Effector memory CD4-positive, alpha-beta T cell (primary cell): ENCODE measurements around the gene NME7.

Experiments
- DNase-seq, 3 donors: peaks; one replicate each; pipeline ENCODE4 v3.0.0-alpha.2; 2020
- H3K27ac ChIP-seq: 2 replicates; pipeline ENCODE4 v1.7.0; 2013; ENCODE audit warnings: mild to moderate bottlenecking, low read length, moderate library complexity; ENCODE audit not compliant: insufficient read depth, poor library complexity, severe bottlenecking
- H3K27me3 ChIP-seq: replicated peaks from 2 replicates; pipeline ENCODE4 v1.7.0; 2013; ENCODE audit warnings: mild to moderate bottlenecking, low read length; ENCODE audit not compliant: insufficient read depth, control insufficient read depth, poor library complexity, severe bottlenecking
- H3K36me3 ChIP-seq: 2 replicates; pipeline ENCODE4 v1.7.0; 2013; ENCODE audit warnings: mild to moderate bottlenecking, low read length, moderate library complexity; ENCODE audit not compliant: control insufficient read depth, insufficient read depth
- H3K4me1 ChIP-seq: 2 replicates; pipeline ENCODE4 v1.7.0; 2013; ENCODE audit warnings: low read length, mild to moderate bottlenecking; ENCODE audit not compliant: control insufficient read depth, insufficient read depth, poor library complexity, severe bottlenecking
- H3K4me3 ChIP-seq: 2 replicates; pipeline ENCODE4 v1.7.0; 2013; ENCODE audit warnings: low read length, low read depth, mild to moderate bottlenecking; ENCODE audit not compliant: insufficient read depth, poor library complexity, severe bottlenecking
- H3K9me3 ChIP-seq: 2 replicates; pipeline ENCODE4 v1.7.0; 2013; ENCODE audit warnings: mild to moderate bottlenecking, low read length, moderate library complexity; ENCODE audit not compliant: control insufficient read depth

NME7 gene

GRCh38 chr1:169112241-169112640 is 255.4 kb downstream of the NME7 start:
- Histone ChIP-seq H3K4me1 (peaks cover 5% of the 10 kb centered on the region), H3K36me3 (no peaks in the 10 kb centered on the region), H3K4me3 (no peak overlapping the region), H3K27me3 (no peaks in the 10 kb centered on the region), H3K27ac (no peak overlapping the region), H3K9me3 (no peaks in the 10 kb centered on the region)
- no peak for DNase-seq

- no peaks in the 10 kb centered on the region for H3K27me3 ChIP-seq
- no peak overlapping the region for H3K4me3 ChIP-seq
- H3K9me3 ChIP-seq = no peaks in the 10 kb centered on the region
- no peak for DNase-seq
- no peaks in the 10 kb centered on the region for H3K36me3 ChIP-seq
- peaks cover 10% of the 10 kb centered on the region for H3K4me1 ChIP-seq
- H3K27ac ChIP-seq = no peak overlapping the region
These were observed 256.1 kb downstream of the NME7 start for GRCh38 chr1:169111472-169111871.

- H3K27ac ChIP-seq = no peak overlapping the region
- H3K4me1 ChIP-seq = peaks cover 10% of the 10 kb centered on the region
- DNase-seq = no peak
- no peaks in the 10 kb centered on the region for H3K36me3 ChIP-seq
- no peak overlapping the region for H3K4me3 ChIP-seq
- H3K9me3 ChIP-seq = no peaks in the 10 kb centered on the region
- H3K27me3 ChIP-seq = no peaks in the 10 kb centered on the region
These were observed 256.7 kb downstream of the NME7 start for GRCh38 chr1:169110689-169111447.

GRCh38 chr1:169110236-169110635 is 257.4 kb downstream of the NME7 start:
- H3K27me3 ChIP-seq = no peaks in the 10 kb centered on the region
- no peak overlapping the region for H3K4me3 ChIP-seq
- no peaks in the 10 kb centered on the region for H3K36me3 ChIP-seq
- no peak overlapping the region for H3K27ac ChIP-seq
- DNase-seq = no peak
- H3K4me1 ChIP-seq = peaks cover 16% of the 10 kb centered on the region
- no peaks in the 10 kb centered on the region for H3K9me3 ChIP-seq

- DNase-seq = no peak
- Histone ChIP-seq H3K4me1 (peaks cover 16% of the 10 kb centered on the region), H3K36me3 (no peaks in the 10 kb centered on the region), H3K4me3 (no peak overlapping the region), H3K9me3 (no peaks in the 10 kb centered on the region), H3K27me3 (no peaks in the 10 kb centered on the region), H3K27ac (no peak overlapping the region)
These were observed 257.9 kb downstream of the NME7 start for GRCh38 chr1:169109561-169110134.

GRCh38 chr1:169108863-169109560 is 258.6 kb downstream of the NME7 start:
- peaks cover 16% of the 10 kb centered on the region for H3K4me1 ChIP-seq
- no peak for DNase-seq
- H3K27ac ChIP-seq = no peak overlapping the region
- H3K9me3 ChIP-seq = no peaks in the 10 kb centered on the region
- no peak overlapping the region for H3K4me3 ChIP-seq
- no peaks in the 10 kb centered on the region for H3K27me3 ChIP-seq
- H3K36me3 ChIP-seq = no peaks in the 10 kb centered on the region

- Histone ChIP-seq H3K4me1 (peaks cover 16% of the 10 kb centered on the region), H3K4me3 (no peak overlapping the region), H3K36me3 (no peaks in the 10 kb centered on the region), H3K9me3 (no peaks in the 10 kb centered on the region), H3K27ac (no peak overlapping the region), H3K27me3 (no peaks in the 10 kb centered on the region)
- no peak for DNase-seq
These were observed 259.4 kb downstream of the NME7 start for GRCh38 chr1:169108223-169108622.

- DNase-seq = no peak
- H3K4me1 ChIP-seq = peaks cover 16% of the 10 kb centered on the region
- H3K9me3 ChIP-seq = no peaks in the 10 kb centered on the region
- no peaks in the 10 kb centered on the region for H3K36me3 ChIP-seq
- H3K27me3 ChIP-seq = no peaks in the 10 kb centered on the region
- peak overlapping the region; percentile 85 for H3K4me3 ChIP-seq
- H3K27ac ChIP-seq = no peak overlapping the region
These were observed 259.9 kb downstream of the NME7 start for GRCh38 chr1:169107603-169108208.

GRCh38 chr1:169106921-169107602 is 260.5 kb downstream of the NME7 start:
- Histone ChIP-seq H3K27ac (no peak overlapping the region), H3K27me3 (no peaks in the 10 kb centered on the region), H3K9me3 (no peaks in the 10 kb centered on the region), H3K4me3 (peak overlapping the region; percentile 85), H3K4me1 (peaks cover 16% of the 10 kb centered on the region), H3K36me3 (no peaks in the 10 kb centered on the region)
- DNase-seq = no peak
